SK-N-SH (cell line): ENCODE results near the gene HMGCL. TPM values are rescaled to one million over a fixed set of nuclear protein-coding genes. Genes with fewer than 3 reads are reported as not detected.
"Not testable (repeated sequence)": the region's sequence is repeated elsewhere in the genome, so short reads cannot be mapped to it uniquely, and the experiment has no call there.

ENCODE experiments used
- CTCF ChIA-PET: fragments of 300-600, 350-600 bp; formaldehyde crosslinking; extraction: SDS; loops from one replicate; lab custom pipeline; 2021; lab: Yijun Ruan, JAX
- POLR2A ChIA-PET: fragments of 350-600 bp; sonication (Branson Sonifier 250); formaldehyde crosslinking; extraction: SDS; loops from one replicate; lab custom pipeline; 2020; ENCODE audit warnings: antibody characterized with exemption, inconsistent platforms; lab: Yijun Ruan, JAX
- DNase-seq: peaks from one replicate; pipeline ENCODE4 v3.0.0; 2012
- H2AFZ ChIP-seq: fragments of 200-600 bp; sonication (generic); 2 replicates; pipeline ENCODE4 v1.8.1; 2016; ENCODE audit warnings: antibody characterized with exemption, mild to moderate bottlenecking, low read depth
- H3F3A ChIP-seq: fragments of 200-600 bp; sonication (generic); replicated peaks from 2 replicates; pipeline ENCODE3; 2016; ENCODE audit warnings: antibody characterized with exemption, mild to moderate bottlenecking; ENCODE audit not compliant: insufficient read depth
- H3K27ac ChIP-seq, 2 experiments: fragments of 200-500 bp in 1 of 2; fragments of 200-600 bp in 1 of 2; sonication (Bioruptor generic) in 1 of 2; sonication (generic), shearing (Covaris generic) in 1 of 2; 2 replicates each; pipeline versions ENCODE4 v1.5.1 to v1.6.1; 2014 to 2016; ENCODE audit warnings: low read depth in 2 of 2, inconsistent platforms in 1 of 2, low read length in 1 of 2, mild to moderate bottlenecking in 1 of 2, mixed read lengths in 1 of 2
- H3K27me3 ChIP-seq: fragments of 200-600 bp; sonication (generic), shearing (Covaris generic); 2 replicates; pipeline ENCODE4 v1.6.1; 2016; ENCODE audit warnings: mixed run types; ENCODE audit not compliant: insufficient read depth
- H3K36me3 ChIP-seq, 2 experiments: fragments of 200-500 bp in 1 of 2; fragments of 200-600 bp in 1 of 2; sonication (Bioruptor generic) in 1 of 2; sonication (generic) in 1 of 2; replicated peaks in 1 of 2; 2 replicates each; pipeline versions ENCODE3 to v1.5.1; 2014 to 2016; ENCODE audit warnings: low read length in 1 of 2, mild to moderate bottlenecking in 1 of 2; ENCODE audit not compliant: insufficient read depth in 2 of 2, control insufficient read depth in 1 of 2
- H3K4me1 ChIP-seq, 2 experiments: fragments of 200-500 bp in 1 of 2; fragments of 200-600 bp in 1 of 2; sonication (Bioruptor generic) in 1 of 2; sonication (generic), shearing (Covaris generic) in 1 of 2; 2 replicates each; pipeline versions ENCODE4 v1.5.1 to v1.6.1; 2014 to 2016; ENCODE audit warnings: low read depth in 1 of 2, low read length in 1 of 2, mixed run types in 1 of 2; ENCODE audit not compliant: insufficient read depth in 2 of 2, control insufficient read depth in 1 of 2
- H3K4me2 ChIP-seq: fragments of 200-600 bp; sonication (generic), shearing (Covaris generic); 2 replicates; pipeline ENCODE4 v1.6.1; 2017; ENCODE audit warnings: mixed run types
- H3K4me3 ChIP-seq, 2 experiments: fragments of 200-500 bp in 1 of 2; fragments of 200-600 bp in 1 of 2; sonication (Bioruptor generic) in 1 of 2; sonication (generic), shearing (Covaris generic) in 1 of 2; 2 replicates each; pipeline versions ENCODE4 v1.5.1 to v1.8.1; 2014 to 2016; ENCODE audit warnings: low read depth in 2 of 2, inconsistent platforms in 1 of 2, low read length in 1 of 2, mild to moderate bottlenecking in 1 of 2, mixed read lengths in 1 of 2, moderate library complexity in 1 of 2
- H3K79me2 ChIP-seq: fragments of 200-600 bp; sonication (generic); 2 replicates; pipeline ENCODE4 v1.8.1; 2017; ENCODE audit warnings: mild to moderate bottlenecking; ENCODE audit not compliant: insufficient read depth
- H3K9ac ChIP-seq: fragments of 200-600 bp; sonication (generic); 2 replicates; pipeline ENCODE4 v1.6.1; 2017; ENCODE audit warnings: mixed run types
- H3K9me2 ChIP-seq: fragments of 200-600 bp; sonication (generic); 2 replicates; pipeline ENCODE4 v1.6.1; 2017; ENCODE audit warnings: mixed run types
- H3K9me3 ChIP-seq: fragments of 200-600 bp; sonication (generic); 2 replicates; pipeline ENCODE4 v1.6.1; 2017; ENCODE audit warnings: mixed run types, mild to moderate bottlenecking, moderate library complexity
- H4K20me1 ChIP-seq: fragments of 200-600 bp; sonication (generic); 2 replicates; pipeline ENCODE4 v1.6.1; 2017; ENCODE audit warnings: mild to moderate bottlenecking, mixed run types; ENCODE audit not compliant: insufficient read depth
- CHD2 ChIP-seq: fragments of 150-350 bp; IDR thresholded peaks from 2 replicates; pipeline ENCODE4 v1.6.1; 2018; ENCODE audit warnings: low read length; ENCODE audit not compliant: partially characterized antibody
- GABPA ChIP-seq: IDR thresholded peaks from 2 replicates; pipeline ENCODE4 v1.4.0; 2012; ENCODE audit warnings: low read depth, mild to moderate bottlenecking
- GATA2 ChIP-seq: sonication (generic); formaldehyde crosslinking; IDR thresholded peaks from 2 replicates; pipeline ENCODE4 v1.5.0; 2020; ENCODE audit warnings: mild to moderate bottlenecking, missing genetic modification reagents
- MEF2A ChIP-seq: IDR thresholded peaks from 2 replicates; pipeline ENCODE4 v1.4.0; 2012; ENCODE audit warnings: low read depth, borderline replicate concordance
- NRF1 ChIP-seq: IDR thresholded peaks from 2 replicates; pipeline ENCODE4 v1.6.1; 2012; ENCODE audit warnings: low read depth, mild to moderate bottlenecking, low read length
- PBX3 ChIP-seq: IDR thresholded peaks from 2 replicates; pipeline ENCODE4; 2012
- RCOR1 ChIP-seq: fragments of 150-350 bp; IDR thresholded peaks from 2 replicates; pipeline ENCODE4 v1.6.1; 2017; ENCODE audit warnings: antibody characterized with exemption, low read length
- RFX5 ChIP-seq: IDR thresholded peaks from 2 replicates; pipeline ENCODE4 v1.6.1; 2012; ENCODE audit warnings: mild to moderate bottlenecking, improper control_type of control experiment, low read length
- SIN3A ChIP-seq: IDR thresholded peaks from 2 replicates; pipeline ENCODE4 v1.6.1; 2012; ENCODE audit warnings: low read depth, mild to moderate bottlenecking, low read length, moderate library complexity, borderline replicate concordance
- TEAD4 ChIP-seq: IDR thresholded peaks from 2 replicates; pipeline ENCODE4 v1.4.0; 2012; ENCODE audit warnings: mild to moderate bottlenecking, borderline replicate concordance; ENCODE audit not compliant: insufficient read depth
- USF2 ChIP-seq: fragments of 150-350 bp; IDR thresholded peaks from 2 replicates; pipeline ENCODE4 v1.6.1; 2017; ENCODE audit warnings: antibody characterized with exemption, low read length, low read depth, borderline replicate concordance
- WGBS: methylation state at CpG from one replicate; pipeline ENCODE4 v1.1.6; 2017; ENCODE audit warnings: low lambda C conversion rate; 5-methylcytosine and 5-hydroxymethylcytosine counted together
- polyA plus RNA-seq, 3 experiments: library from polyadenylated mRNA; depleted of rRNA; stranded (reverse); fragments of >200 nt; gene quantifications; 2 replicates each; pipeline ENCODE4 v1.2.3, GENCODE V29; 2012
- TF ChIP-seq, protein P1 (sequence below): fragments of 150-350 bp; IDR thresholded peaks from 2 replicates; pipeline ENCODE4 v1.6.1; 2016; ENCODE audit warnings: mild to moderate bottlenecking, low read depth, low read length

HMGCL gene
- polyA plus RNA-seq, 1 of the 3 experiments (the other 2 are of a cell fraction) = 28.2 TPM

GRCh38 chr1:23794732-23795182 is 30.5 kb downstream of the HMGCL start:
- WGBS = 90% methylated on average over 7 of the region's 9 CpGs
- POLR2A ChIA-PET = not testable (repeated sequence)
- CTCF ChIA-PET = interaction anchor here (0.7 to 1.4 kb wide), 4 partner anchors 14 to 23 kb away, joined by 3 to 5 read pairs (median 4); no protein-coding TSS in a partner anchor

GRCh38 chr1:23793861-23794731 is 31.1 kb downstream of the HMGCL start:
- Histone ChIP-seq H3K4me3 (no peak overlapping the region), H3K27ac (no peak overlapping the region), H3K9me2 (no peaks in the 10 kb centered on the region), H4K20me1 (no peaks in the 10 kb centered on the region), H3K27me3 (no peaks in the 10 kb centered on the region), H3F3A (peaks cover 20% of the 10 kb centered on the region), H3K79me2 (peaks cover 25% of the 10 kb centered on the region), H3K4me2 (no peak overlapping the region), H3K4me1 (peaks cover 6 to 26% of the 10 kb centered on the region in 2 experiments; a peak in 3 of 4 replicates), H3K9me3 (no peaks in the 10 kb centered on the region), H3K36me3 (peaks cover 15 to 46% of the 10 kb centered on the region in 2 experiments), H3K9ac (no peak overlapping the region), H2AFZ (no peak overlapping the region)
- TF ChIP-seq CHD2 = no peak
- TF ChIP-seq PBX3 = no peak
- TF ChIP-seq GATA2 (CRISPR knock-in tag) = no peak
- no peak for TF ChIP-seq RFX5
- no peak for TF ChIP-seq GABPA
- no peak for TF ChIP-seq SIN3A
- TF ChIP-seq, protein P1, sequence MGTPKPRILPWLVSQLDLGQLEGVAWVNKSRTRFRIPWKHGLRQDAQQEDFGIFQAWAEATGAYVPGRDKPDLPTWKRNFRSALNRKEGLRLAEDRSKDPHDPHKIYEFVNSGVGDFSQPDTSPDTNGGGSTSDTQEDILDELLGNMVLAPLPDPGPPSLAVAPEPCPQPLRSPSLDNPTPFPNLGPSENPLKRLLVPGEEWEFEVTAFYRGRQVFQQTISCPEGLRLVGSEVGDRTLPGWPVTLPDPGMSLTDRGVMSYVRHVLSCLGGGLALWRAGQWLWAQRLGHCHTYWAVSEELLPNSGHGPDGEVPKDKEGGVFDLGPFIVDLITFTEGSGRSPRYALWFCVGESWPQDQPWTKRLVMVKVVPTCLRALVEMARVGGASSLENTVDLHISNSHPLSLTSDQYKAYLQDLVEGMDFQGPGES = no peak
- TF ChIP-seq RCOR1 = no peak
- TF ChIP-seq TEAD4 = no peak
- no peak for TF ChIP-seq USF2
- no peak for TF ChIP-seq NRF1
- no peak for TF ChIP-seq MEF2A
- WGBS = 89% methylated on average over 7 of the region's 21 CpGs
- DNase-seq = no peak
- ChIA-PET CTCF (interaction anchor here (0.7 to 3.0 kb wide), 6 partner anchors 15 to 123 kb away, joined by 3 to 14 read pairs (median 4); no protein-coding TSS in a partner anchor), POLR2A (interaction anchor here (1.3 kb wide), 1 partner anchor 31 kb away, joined by 3 read pairs; the partner anchor contains the start of gene HMGCL)

More at GRCh38 chr1:23794732-23795182, 30.5 kb downstream of the HMGCL start:
- Histone ChIP-seq H3F3A (peaks cover 16% of the 10 kb centered on the region), H3K4me1 (peaks cover 10 to 33% of the 10 kb centered on the region in 2 experiments; a peak in 3 of 4 replicates), H3K36me3 (peaks cover 11 to 44% of the 10 kb centered on the region in 2 experiments), H3K79me2 (peaks cover 25% of the 10 kb centered on the region)
- not testable (repeated sequence) for H3K4me2 ChIP-seq, H3K9me2 ChIP-seq, H2AFZ ChIP-seq, H3K27ac ChIP-seq, H3K4me3 ChIP-seq, H3K9ac ChIP-seq, H3K27me3 ChIP-seq, H4K20me1 ChIP-seq, H3K9me3 ChIP-seq, DNase-seq
